ENCODE results near the gene MDC1.
"Not testable (repeated sequence)": the region's sequence is repeated elsewhere in the genome, so short reads cannot be mapped to it uniquely, and the experiment has no call there.

MDC1 gene

GRCh38 chr6:30678964-30679726 lies 37.9 kb downstream of the MDC1 start:
- Histone ChIP-seq H3K9ac (ENCODE audit: low read depth, low read length) (peak overlapping the region; percentile 27), H3K9me3 (ENCODE audit: control insufficient read depth, insufficient read depth, low read length) (no peaks in the 10 kb centered on the region), H3K36me3 (ENCODE audit: insufficient read depth, low read length) (peaks cover 9% of the 10 kb centered on the region), H3K4me1 (ENCODE audit: insufficient read depth, low read length) (peaks cover 16% of the 10 kb centered on the region)

DNA sequence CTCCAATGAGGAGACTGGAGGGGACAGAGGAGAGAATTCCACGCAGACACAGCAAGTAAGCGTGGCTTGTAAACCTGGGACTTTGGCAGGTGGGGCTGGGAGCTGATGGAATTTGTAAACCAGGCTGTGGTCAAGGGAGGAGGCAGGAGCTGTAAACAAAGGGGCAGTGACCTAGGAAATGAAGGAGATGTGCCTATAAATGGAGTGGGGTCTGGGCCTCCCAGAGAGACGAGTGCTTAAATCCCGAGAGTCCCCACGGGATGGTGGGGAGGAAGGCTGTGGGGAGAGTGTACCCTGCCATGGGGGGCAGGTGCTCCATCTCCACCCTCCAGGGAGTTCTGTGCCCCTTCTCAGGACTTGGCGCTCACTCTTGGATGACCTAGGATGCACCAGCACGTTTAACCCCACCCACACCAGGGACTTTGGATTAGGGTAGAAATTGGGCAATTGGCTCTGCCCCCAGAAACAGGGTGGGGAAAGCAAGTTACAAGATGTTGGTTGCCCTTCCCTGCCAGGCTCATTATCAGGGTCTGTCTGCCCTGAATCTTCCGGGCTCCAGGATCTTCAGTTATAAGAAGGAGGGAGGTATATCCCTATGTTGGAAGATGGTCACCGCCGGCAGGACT lies 40.3 kb downstream of the MDC1 start:
- Histone ChIP-seq H3K9ac (ENCODE audit: low read depth, low read length) (no peak overlapping the region), H3K4me1 (ENCODE audit: insufficient read depth, low read length) (peaks cover 12% of the 10 kb centered on the region), H3K36me3 (ENCODE audit: insufficient read depth, low read length) (peaks cover 9% of the 10 kb centered on the region)

DNA sequence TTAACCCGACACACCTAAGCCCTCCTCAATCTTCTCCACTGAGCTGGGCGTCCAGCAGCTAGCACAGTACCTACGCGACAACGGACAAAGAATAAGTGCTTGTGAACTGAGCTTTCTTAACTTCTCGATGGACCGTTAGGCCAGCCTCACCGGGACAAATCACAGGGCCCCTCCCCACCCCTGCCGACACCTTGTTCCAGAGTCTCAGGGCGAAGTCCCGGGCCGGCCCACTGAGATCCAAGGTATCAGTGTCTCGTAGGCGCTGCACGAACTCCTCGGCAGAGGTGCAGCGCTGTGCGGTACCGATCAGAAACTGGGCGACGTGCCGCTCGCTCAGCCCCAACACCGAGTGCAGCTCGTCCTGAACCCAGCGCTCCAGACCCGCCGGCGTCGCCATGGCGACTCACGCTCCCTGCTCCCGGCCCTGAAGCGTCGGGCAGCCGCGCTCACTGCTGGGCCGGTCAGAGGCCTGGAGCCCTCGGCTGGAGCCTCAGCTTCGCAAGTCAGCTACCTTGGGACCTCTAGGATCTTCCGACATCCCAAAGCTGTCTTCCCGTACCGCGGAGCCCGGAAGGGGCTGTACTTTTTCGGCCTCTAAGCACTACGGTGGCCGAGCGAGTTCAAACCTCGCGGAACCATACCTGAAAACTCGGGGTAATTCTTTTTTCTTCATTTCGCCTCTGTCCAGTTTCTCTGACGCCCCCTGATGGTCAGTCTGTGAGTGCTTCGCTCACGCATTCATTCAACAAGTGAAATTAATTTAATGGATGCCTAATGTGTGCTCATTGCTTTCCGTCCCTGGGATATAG lies 44.4 kb downstream of the MDC1 start, which contains the start of gene DHX16:
Gene DHX16, minus strand, starts transcription at position 562 of the 809 bp plus-strand sequence. Its CDS starts 165 bp downstream, at position 397.
- Histone ChIP-seq H3K36me3 (ENCODE audit: insufficient read depth, low read length) (peaks cover 4% of the 10 kb centered on the region; the same call in 1 of the 2 replicates), H3K4me1 (ENCODE audit: insufficient read depth, low read length) (no peaks in the 10 kb centered on the region), H3K9ac (ENCODE audit: low read depth, low read length) (peak within 1 kb of the TSS; percentile 78)

More for the DNA sequence above, 40.3 kb downstream of the MDC1 start:
- H3K9me3 ChIP-seq (ENCODE audit: control insufficient read depth, insufficient read depth, low read length): no peaks in the 10 kb centered on the region

DNA sequence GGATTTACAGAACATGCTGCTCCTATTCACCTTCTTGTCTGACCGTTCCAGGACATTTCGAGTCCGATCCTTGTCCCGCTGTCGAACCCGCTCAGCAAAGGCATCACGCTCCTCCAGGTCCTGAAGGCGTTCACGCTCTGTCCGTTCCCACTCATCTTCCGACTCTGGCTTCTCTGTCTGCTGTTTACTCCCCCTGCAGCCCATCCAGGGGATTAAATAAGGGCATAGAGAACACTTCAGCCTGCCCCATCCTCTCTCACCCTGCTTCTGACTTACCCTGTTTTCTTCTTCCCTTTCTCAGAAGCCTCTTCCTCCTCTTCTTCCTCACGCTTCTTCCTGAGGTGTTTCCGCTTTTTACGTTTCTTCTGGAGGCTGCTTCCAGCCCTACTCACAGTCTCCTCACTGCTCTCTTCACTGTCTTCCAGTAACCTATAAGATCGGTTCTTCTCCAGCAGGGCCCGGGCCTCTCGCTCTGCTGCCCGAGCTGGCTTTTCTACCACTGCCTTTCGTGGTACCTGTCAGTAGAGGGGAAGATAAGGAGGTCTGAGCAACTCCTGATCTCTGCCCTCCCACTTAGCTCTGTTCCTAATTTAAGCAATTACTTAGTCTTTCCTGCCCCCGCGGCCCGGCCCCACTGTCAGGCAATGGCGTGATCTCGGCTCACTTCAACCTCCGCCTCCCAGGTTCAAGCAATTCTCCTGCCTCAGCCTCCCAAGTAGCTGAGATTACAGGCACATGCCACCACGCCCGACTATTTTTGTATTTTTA lies 46.1 kb downstream of the MDC1 start:
- no peak overlapping the region for H3K9ac ChIP-seq (ENCODE audit: low read depth, low read length)
- H3K4me1 ChIP-seq (ENCODE audit: insufficient read depth, low read length): no peaks in the 10 kb centered on the region
- peaks cover 3% of the 10 kb centered on the region; the same call in 1 of the 2 replicates for H3K36me3 ChIP-seq (ENCODE audit: insufficient read depth, low read length)
- no peaks in the 10 kb centered on the region for H3K9me3 ChIP-seq (ENCODE audit: control insufficient read depth, insufficient read depth, low read length)

More for the DNA sequence above, 44.4 kb downstream of the MDC1 start, which contains the start of gene DHX16:
- no peaks in the 10 kb centered on the region for H3K9me3 ChIP-seq (ENCODE audit: control insufficient read depth, insufficient read depth, low read length)

- H3K4me1 ChIP-seq (ENCODE audit: insufficient read depth, low read length); H3K9me3 ChIP-seq (ENCODE audit: control insufficient read depth, insufficient read depth, low read length); H3K9ac ChIP-seq (ENCODE audit: low read depth, low read length): not testable (repeated sequence)
- peaks cover 27% of the 10 kb centered on the region for H3K36me3 ChIP-seq (ENCODE audit: insufficient read depth, low read length)
These were observed 50.8 kb downstream of the MDC1 start for GRCh38 chr6:30666300-30666699.

GRCh38 chr6:30664994-30665767 lies 51.9 kb downstream of the MDC1 start:
- Histone ChIP-seq H3K9me3 (ENCODE audit: control insufficient read depth, insufficient read depth, low read length) (no peaks in the 10 kb centered on the region), H3K4me1 (ENCODE audit: insufficient read depth, low read length) (no peaks in the 10 kb centered on the region), H3K36me3 (ENCODE audit: insufficient read depth, low read length) (peaks cover 29% of the 10 kb centered on the region), H3K9ac (ENCODE audit: low read depth, low read length) (no peak overlapping the region)

GRCh38 chr6:30657922-30658321 lies 59.2 kb downstream of the MDC1 start:
- not testable (repeated sequence) for H3K4me1 ChIP-seq (ENCODE audit: insufficient read depth, low read length); H3K9me3 ChIP-seq (ENCODE audit: control insufficient read depth, insufficient read depth, low read length); H3K9ac ChIP-seq (ENCODE audit: low read depth, low read length)
- H3K36me3 ChIP-seq (ENCODE audit: insufficient read depth, low read length): peaks cover 30% of the 10 kb centered on the region

- H3K9me3 ChIP-seq (ENCODE audit: control insufficient read depth, insufficient read depth, low read length): no peaks in the 10 kb centered on the region
- no peaks in the 10 kb centered on the region for H3K4me1 ChIP-seq (ENCODE audit: insufficient read depth, low read length)
- H3K9ac ChIP-seq (ENCODE audit: low read depth, low read length): no peak overlapping the region
- H3K36me3 ChIP-seq (ENCODE audit: insufficient read depth, low read length): peaks cover 29% of the 10 kb centered on the region
These were observed 59.6 kb downstream of the MDC1 start for GRCh38 chr6:30657454-30657853.

GRCh38 chr6:30656513-30656912 lies 60.6 kb downstream of the MDC1 start:
- Histone ChIP-seq H3K4me1 (ENCODE audit: insufficient read depth, low read length) (no peaks in the 10 kb centered on the region), H3K9me3 (ENCODE audit: control insufficient read depth, insufficient read depth, low read length) (no peaks in the 10 kb centered on the region), H3K36me3 (ENCODE audit: insufficient read depth, low read length) (peaks cover 25% of the 10 kb centered on the region), H3K9ac (ENCODE audit: low read depth, low read length) (no peak overlapping the region)

- Histone ChIP-seq H3K9ac (ENCODE audit: low read depth, low read length) (no peak overlapping the region), H3K9me3 (ENCODE audit: control insufficient read depth, insufficient read depth, low read length) (no peaks in the 10 kb centered on the region), H3K36me3 (ENCODE audit: insufficient read depth, low read length) (peaks cover 22% of the 10 kb centered on the region)
These were observed 61.4 kb downstream of the MDC1 start for GRCh38 chr6:30655743-30656094.

GRCh38 chr6:30654798-30655742 lies 62.0 kb downstream of the MDC1 start:
- no peaks in the 10 kb centered on the region for H3K9me3 ChIP-seq (ENCODE audit: control insufficient read depth, insufficient read depth, low read length)
- peaks cover 19% of the 10 kb centered on the region for H3K36me3 ChIP-seq (ENCODE audit: insufficient read depth, low read length)
- no peaks in the 10 kb centered on the region for H3K4me1 ChIP-seq (ENCODE audit: insufficient read depth, low read length)
- H3K9ac ChIP-seq (ENCODE audit: low read depth, low read length): no peak overlapping the region

More at GRCh38 chr6:30655743-30656094, 61.4 kb downstream of the MDC1 start:
- H3K4me1 ChIP-seq (ENCODE audit: insufficient read depth, low read length): no peaks in the 10 kb centered on the region

- H3K36me3 ChIP-seq (ENCODE audit: insufficient read depth, low read length): peaks cover 12% of the 10 kb centered on the region
- H3K4me1 ChIP-seq (ENCODE audit: insufficient read depth, low read length): no peaks in the 10 kb centered on the region
- no peaks in the 10 kb centered on the region for H3K9me3 ChIP-seq (ENCODE audit: control insufficient read depth, insufficient read depth, low read length)
- no peak overlapping the region for H3K9ac ChIP-seq (ENCODE audit: low read depth, low read length)
These were observed 65.9 kb downstream of the MDC1 start for GRCh38 chr6:30651143-30651542.

Measured in ES-I3 (cell line).